NCI-H524 treated with DMSO at 0.1 percent for 48 hours (cell line): Measurements from ENCODE around the gene EYA4.

Experiments used
- DNase-seq: peaks from one replicate; lab custom pipeline; 2025; lab: John Stamatoyannopoulos, UW

EYA4 gene

GRCh38 chr6:133463790-133464189 lies 222.6 kb downstream of the EYA4 start:
- no peak for DNase-seq

DNA sequence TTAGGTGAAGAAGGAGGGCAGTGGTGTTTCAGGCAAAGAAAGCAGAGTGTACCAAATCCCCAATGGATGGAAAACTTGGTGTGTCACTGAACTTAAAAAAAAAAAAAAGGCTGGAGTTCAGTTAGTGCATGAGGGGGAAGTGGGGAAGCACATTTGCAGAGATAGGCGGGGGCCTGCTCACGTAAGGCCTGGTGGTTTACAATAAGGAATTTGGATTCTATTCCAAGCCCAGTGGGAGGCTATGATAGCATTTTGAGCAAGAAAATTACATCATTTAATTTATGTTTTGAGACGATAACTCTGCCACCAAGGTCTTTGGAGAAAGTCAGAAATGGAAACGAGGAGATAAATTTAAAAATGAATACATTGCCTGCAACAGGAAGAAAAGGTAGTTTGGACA lies 225.5 kb downstream of the EYA4 start:
- no peak for DNase-seq

DNA sequence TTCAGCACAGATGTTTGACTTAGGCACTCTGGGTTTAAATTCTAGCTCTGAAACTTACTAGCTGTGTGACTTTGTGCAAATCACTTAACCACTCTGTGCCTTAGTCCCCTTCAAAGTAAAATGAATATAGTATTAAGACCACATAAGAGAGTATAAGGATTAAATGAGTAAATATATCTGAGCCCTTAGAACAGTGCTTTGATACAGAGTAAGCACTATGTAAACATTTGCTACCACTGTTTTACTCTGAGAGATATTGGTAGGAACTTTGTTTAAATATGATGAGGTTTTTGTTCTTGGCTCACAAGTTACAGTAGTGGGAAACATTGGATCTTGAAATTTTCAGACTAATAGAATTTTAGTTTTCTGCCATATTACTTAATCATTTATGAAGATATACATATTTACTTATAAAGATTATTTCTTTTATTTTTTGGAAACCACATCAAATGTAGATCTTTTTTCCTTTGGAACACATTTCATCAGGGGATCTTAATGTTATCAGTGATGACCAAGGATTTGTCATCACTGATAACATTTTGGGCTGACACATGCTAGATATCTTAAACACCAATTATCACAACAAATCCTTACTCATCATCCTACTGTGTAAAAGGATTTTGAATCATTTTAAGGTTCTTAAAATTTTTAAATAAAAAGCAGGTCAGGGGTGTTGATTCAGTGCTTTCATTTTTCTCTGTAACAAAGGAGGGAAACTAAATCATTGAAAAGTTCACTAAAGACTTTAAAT lies 226.2 kb downstream of the EYA4 start:
- no peak for DNase-seq

GRCh38 chr6:133467982-133468380 lies 226.8 kb downstream of the EYA4 start:
- no peak for DNase-seq

GRCh38 chr6:133468591-133468990 lies 227.4 kb downstream of the EYA4 start:
- DNase-seq = no peak

GRCh38 chr6:133474516-133474915 lies 233.4 kb downstream of the EYA4 start:
- DNase-seq = no peak

- no peak for DNase-seq
Observed at GRCh38 chr6:133478673-133479072, 237.5 kb downstream of the EYA4 start.

- DNase-seq = no peak
Observed at GRCh38 chr6:133487174-133487573, 246.0 kb downstream of the EYA4 start.

GRCh38 chr6:133495205-133495903 lies 254.2 kb downstream of the EYA4 start:
- DNase-seq = no peak

DNA sequence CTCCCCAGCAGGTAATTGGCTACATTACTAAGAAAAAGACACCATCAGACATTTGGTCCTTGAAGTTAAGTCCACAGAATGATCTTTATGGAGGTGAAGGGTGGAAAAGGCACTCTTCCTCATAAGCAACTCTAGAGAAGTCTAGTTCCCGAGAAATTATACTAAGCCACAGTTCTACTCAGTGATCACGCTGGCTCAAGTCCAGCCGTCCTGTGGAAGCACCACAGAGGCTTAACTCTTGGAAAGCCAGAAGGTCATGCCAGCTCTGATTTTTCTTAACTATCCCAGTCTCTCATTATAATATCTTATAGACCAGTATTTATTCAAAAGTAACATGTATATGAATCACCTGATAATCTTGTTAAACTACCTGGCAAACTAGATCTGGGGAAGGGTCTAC lies 258.5 kb downstream of the EYA4 start:
- no peak for DNase-seq

GRCh38 chr6:133501675-133502270 lies 260.6 kb downstream of the EYA4 start:
- no peak for DNase-seq

GRCh38 chr6:133502441-133503335 lies 261.5 kb downstream of the EYA4 start:
- no peak for DNase-seq

DNA sequence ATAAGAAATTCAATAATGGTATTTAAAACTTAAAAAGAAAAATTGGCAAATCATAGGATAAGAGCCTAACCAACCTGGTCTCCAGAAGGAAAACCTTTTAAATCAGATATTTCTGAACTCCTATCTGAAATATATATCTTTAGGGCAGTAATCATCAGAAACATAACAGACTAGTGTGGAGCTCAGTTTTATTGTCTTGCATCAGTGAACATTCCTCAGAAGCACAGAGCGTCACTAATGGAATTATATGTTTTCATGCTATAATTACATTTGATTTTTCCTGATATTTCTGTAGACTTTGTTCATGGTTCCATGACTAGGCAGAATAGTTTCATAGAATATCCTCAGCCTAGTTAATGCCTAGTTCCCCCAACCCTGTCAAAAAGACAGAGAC lies 262.2 kb downstream of the EYA4 start:
- DNase-seq = no peak

DNA sequence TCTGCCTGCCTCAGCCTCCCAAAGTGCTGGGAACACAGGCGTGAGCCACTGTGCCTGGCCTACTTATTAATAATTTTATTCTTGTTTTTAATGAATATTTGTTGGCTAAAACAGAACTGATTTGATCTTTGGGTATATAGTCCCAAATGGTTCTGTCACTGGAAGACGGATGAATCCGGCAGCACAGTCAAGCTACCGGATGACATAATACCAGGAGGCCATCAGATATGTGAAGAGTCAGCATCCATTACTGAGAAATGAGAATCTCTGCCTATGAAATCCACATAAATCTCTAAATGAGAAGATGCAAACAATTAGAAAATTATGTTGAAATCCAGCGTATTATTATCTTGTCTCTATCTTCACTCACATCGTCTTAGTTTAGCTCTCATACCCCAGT lies 263.0 kb downstream of the EYA4 start:
- no peak for DNase-seq

DNA sequence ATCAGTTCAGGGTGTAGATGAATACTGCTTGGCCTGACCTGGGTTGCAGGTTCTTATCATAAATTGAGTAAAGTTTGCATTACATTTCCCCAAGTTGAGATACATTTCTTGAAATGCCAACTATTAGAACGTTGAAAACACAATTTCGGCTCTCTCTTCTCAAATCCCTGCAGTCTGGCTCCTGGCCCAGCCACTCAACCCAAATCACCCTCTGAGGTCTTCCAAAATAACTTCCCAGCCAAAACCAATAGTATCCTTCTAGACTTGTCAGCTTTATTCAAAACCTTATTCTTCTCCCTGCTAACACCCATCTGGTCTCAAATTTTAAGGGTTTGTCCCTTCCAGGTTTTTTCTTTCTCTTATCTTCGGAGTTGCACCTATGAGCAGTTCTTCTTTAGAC lies 263.6 kb downstream of the EYA4 start:
- DNase-seq = no peak

DNA sequence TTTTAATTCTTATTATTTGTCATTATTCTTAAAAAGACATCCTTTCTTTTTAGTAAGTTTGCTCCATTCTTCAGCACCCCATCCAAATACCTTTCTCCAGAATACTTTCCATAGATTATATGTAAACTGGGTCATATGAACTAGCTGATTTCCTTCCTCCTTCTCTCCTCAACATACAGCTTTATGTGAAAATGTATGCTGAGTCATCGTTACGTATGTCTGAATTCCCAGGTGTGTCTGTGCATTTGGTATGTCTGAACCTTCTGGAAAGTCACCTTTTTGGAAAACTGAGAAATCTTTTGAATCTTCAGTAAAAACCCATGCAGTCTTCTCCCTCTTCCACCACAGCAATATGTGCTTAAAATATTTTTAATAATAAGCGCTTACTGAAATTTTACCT lies 264.5 kb downstream of the EYA4 start:
- DNase-seq = no peak

- DNase-seq = no peak
Observed at GRCh38 chr6:133512410-133513016, 271.4 kb downstream of the EYA4 start.

GRCh38 chr6:133523816-133524215 lies 282.7 kb downstream of the EYA4 start:
- no peak for DNase-seq

GRCh38 chr6:133526436-133526835 lies 285.3 kb downstream of the EYA4 start:
- no peak for DNase-seq

DNA sequence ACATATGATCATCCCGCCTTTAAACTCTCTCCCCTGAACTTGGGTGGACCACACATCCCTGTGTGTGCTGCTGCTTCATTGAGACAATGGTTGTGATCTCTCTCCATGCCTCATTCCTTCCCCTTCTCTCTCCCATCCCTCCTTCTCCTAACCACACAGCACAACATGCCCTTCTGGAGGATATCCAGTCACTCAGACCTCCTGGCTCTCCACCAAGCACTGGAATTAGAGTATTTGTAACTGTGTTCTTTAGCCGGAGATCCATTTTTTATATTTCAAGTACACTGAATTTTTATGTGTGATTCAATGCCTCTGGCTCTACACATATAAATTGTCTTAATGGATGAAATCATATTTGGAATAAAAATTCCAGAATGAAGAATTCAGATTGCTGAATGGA lies 287.4 kb downstream of the EYA4 start:
- DNase-seq = no peak

- DNase-seq = no peak
Observed at GRCh38 chr6:133532908-133533307, 291.8 kb downstream of the EYA4 start.
